Measurements from ENCODE around the gene TAF11L3. TPM values are rescaled to one million over a fixed set of nuclear protein-coding genes. Genes with fewer than 3 reads are reported as not detected.
"Not testable (repeated sequence)": the region's sequence is repeated elsewhere in the genome, so short reads cannot be mapped to it uniquely, and the experiment has no call there.

The TAF11L3 gene
- total RNA-seq, 1 experiment from 2014 or later, result not detected

- Histone ChIP-seq H3K4me1 (ENCODE audit: insufficient read depth, low read length) (peaks cover 12% of the 10 kb centered on the region), H3K9me2 (replicated peaks; ENCODE audit: low read length) (no peaks in the 10 kb centered on the region), H3K36me3 (ENCODE audit: low read depth, low read length) (no peaks in the 10 kb centered on the region), H3F3A (ENCODE audit: low read length, unreplicated experiment) (peaks cover 6% of the 10 kb centered on the region), H3K27ac (ENCODE audit: low read length) (no peak overlapping the region), H3K9ac (ENCODE audit: low read length) (no peak overlapping the region), H3K27me3 (ENCODE audit: low read length) (no peaks in the 10 kb centered on the region), H3K79me2 (ENCODE audit: low read length) (no peaks in the 10 kb centered on the region), H3K4me3 (ENCODE audit: low read length) (no peak overlapping the region), H4K20me1 (ENCODE audit: low read length) (no peaks in the 10 kb centered on the region), H3K9me3 (ENCODE audit: low read length) (no peaks in the 10 kb centered on the region), H2AFZ (ENCODE audit: low read length) (no peak overlapping the region), H3K4me2 (ENCODE audit: low read length) (peak overlapping the region; percentile 30)
- CTCF ChIA-PET, result no interaction called here
- ATAC-seq (peak; percentile 67), DNase-seq (peak; percentile 60)
- POLR2A ChIA-PET (ENCODE audit: unreplicated experiment), result no interaction called here
- no TSS peak for BruUV-seq (replicated peaks)
- TF ChIP-seq EZH2phosphoT487 (IDR thresholded peaks at IDR 0.05; ENCODE audit: borderline replicate concordance, low read length) (no peak), EZH2 (IDR thresholded peaks at IDR 0.05; ENCODE audit: low read length, unreplicated experiment) (no peak), CTCF (conservative IDR thresholded peaks at IDR 0.05; ENCODE audit: low read depth, low read length) (no peak)
- intact Hi-C loops (cut with micrococcal nuclease), result no loop called here
Observed at GRCh38 chr5:17487174-17487512, 31.0 kb upstream of the TAF11L3 start.

GRCh38 chr5:17491257-17491656 lies 26.9 kb upstream of the TAF11L3 start:
- H3K36me3 ChIP-seq (ENCODE audit: low read depth, low read length); H3K4me2 ChIP-seq (ENCODE audit: low read length); H2AFZ ChIP-seq (ENCODE audit: low read length); POLR2A ChIA-PET (ENCODE audit: unreplicated experiment); BruUV-seq (replicated peaks); CTCF ChIA-PET; H3K4me3 ChIP-seq (ENCODE audit: low read length); H3K9me3 ChIP-seq (ENCODE audit: low read length); ATAC-seq; H3K9me2 ChIP-seq (replicated peaks; ENCODE audit: low read length); H3K27ac ChIP-seq (ENCODE audit: low read length); H4K20me1 ChIP-seq (ENCODE audit: low read length); H3K27me3 ChIP-seq (ENCODE audit: low read length); intact Hi-C loops (cut with micrococcal nuclease); H3F3A ChIP-seq (ENCODE audit: low read length, unreplicated experiment); DNase-seq; H3K9ac ChIP-seq (ENCODE audit: low read length); H3K79me2 ChIP-seq (ENCODE audit: low read length): not testable (repeated sequence)
- H3K4me1 ChIP-seq (ENCODE audit: insufficient read depth, low read length), result peaks cover 12% of the 10 kb centered on the region

- Histone ChIP-seq H3K27me3 (ENCODE audit: low read length) (no peaks in the 10 kb centered on the region), H2AFZ (ENCODE audit: low read length) (no peak overlapping the region), H3K79me2 (ENCODE audit: low read length) (no peaks in the 10 kb centered on the region), H3K36me3 (ENCODE audit: low read depth, low read length) (no peaks in the 10 kb centered on the region), H4K20me1 (ENCODE audit: low read length) (no peaks in the 10 kb centered on the region), H3K9ac (ENCODE audit: low read length) (no peak overlapping the region), H3K27ac (ENCODE audit: low read length) (no peak overlapping the region), H3K4me3 (ENCODE audit: low read length) (no peak overlapping the region), H3F3A (ENCODE audit: low read length, unreplicated experiment) (no peaks in the 10 kb centered on the region), H3K9me3 (ENCODE audit: low read length) (no peaks in the 10 kb centered on the region), H3K4me1 (ENCODE audit: insufficient read depth, low read length) (no peaks in the 10 kb centered on the region), H3K4me2 (ENCODE audit: low read length) (no peak overlapping the region), H3K9me2 (replicated peaks; ENCODE audit: low read length) (no peaks in the 10 kb centered on the region)
- no peak for TF ChIP-seq CTCF (conservative IDR thresholded peaks at IDR 0.05; ENCODE audit: low read depth, low read length)
- TF ChIP-seq EZH2phosphoT487 (IDR thresholded peaks at IDR 0.05; ENCODE audit: borderline replicate concordance, low read length), result no peak
- no peak for TF ChIP-seq EZH2 (IDR thresholded peaks at IDR 0.05; ENCODE audit: low read length, unreplicated experiment)
- CTCF ChIA-PET, result no interaction called here
- DNase-seq (no peak), ATAC-seq (no peak)
- intact Hi-C loops (cut with micrococcal nuclease), result no loop called here
- POLR2A ChIA-PET (ENCODE audit: unreplicated experiment), result no interaction called here
- no TSS peak for BruUV-seq (replicated peaks)
Observed at GRCh38 chr5:17492770-17493169, 25.4 kb upstream of the TAF11L3 start.

Measured in PC-3 (cell line).